ENCODE measurements around the gene PARD3.
"Not testable (repeated sequence)": the region's sequence is repeated elsewhere in the genome, so short reads cannot be mapped to it uniquely, and the experiment has no call there.

PARD3 gene

DNA sequence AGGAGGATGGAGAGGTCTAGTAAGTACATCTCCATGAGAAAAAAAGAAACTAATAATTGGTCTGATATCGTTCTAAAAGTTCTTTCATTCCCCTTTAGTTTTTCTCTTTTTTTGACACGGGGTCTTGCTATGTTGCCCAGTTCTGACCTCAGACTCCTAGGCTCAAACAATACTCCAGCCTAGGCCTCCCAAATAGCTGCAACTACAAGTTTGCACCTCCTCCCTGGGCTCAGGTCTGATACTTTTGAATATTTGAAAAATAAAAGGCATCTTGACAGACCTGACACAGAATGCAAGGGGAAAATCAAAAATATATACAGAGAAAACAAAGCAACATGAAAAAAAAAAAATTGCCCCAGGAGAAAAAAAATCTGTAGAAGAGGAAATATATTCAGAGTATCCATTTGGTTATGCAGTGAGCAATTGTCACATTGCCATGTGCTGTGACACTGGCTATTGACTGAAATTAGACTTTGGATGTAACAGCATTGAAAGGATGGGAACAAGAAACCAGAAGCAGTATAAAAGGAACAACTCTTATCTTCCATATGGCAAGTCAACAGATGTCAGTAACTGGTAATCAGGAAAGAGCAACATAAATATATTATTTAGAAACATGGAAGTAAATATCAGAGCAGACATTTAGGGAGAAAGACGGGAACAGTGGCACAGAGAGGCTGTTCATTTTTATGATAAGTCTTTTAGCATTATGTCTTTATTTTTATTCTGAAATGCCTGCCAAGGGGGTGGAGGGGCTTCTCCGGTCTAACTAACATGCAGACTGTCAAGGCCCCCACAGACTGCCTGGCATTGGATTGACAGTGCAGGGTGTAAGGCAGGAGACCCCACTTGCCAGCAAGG lies 408.4 kb downstream of the PARD3 start:
- DNase-seq = no peak

DNA sequence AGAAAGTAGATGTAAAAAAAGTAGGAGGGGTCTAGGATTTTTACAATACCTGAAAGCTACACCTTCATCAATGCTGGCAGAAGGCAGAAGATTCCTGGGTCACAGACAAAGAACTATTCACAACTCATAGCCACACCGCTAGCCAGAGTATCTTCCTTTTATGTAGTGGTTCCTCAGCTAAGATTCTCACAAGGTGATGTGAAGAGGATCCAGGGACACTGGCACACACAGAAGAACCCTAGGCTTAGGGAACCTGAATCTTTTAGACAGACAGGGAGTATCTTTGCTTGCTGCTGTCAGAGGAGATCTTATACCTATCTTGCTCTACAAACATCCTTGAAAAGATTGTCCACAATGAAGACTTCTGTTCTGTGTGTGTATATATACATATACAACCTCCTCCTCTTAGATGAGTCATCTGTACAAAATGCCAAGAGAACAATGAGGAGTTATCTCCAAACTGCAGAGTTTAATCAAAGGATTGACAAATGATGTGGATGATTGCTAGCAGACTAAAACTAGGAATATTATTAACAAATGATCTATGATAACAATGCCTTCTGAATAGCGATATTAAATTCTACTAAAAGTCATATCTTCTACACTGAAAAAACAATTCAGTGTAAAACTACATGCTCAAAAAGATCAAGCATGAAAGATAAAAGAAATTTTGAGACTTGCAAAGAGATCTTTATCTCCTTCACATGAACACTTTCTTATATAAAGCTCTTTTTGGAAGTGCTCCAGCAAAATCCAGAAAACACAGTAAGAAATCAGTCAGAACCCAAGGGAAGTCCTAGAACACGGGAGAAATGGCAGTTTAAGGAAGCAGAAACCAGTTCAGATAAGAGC lies 409.3 kb downstream of the PARD3 start:
- no peak for DNase-seq

DNA sequence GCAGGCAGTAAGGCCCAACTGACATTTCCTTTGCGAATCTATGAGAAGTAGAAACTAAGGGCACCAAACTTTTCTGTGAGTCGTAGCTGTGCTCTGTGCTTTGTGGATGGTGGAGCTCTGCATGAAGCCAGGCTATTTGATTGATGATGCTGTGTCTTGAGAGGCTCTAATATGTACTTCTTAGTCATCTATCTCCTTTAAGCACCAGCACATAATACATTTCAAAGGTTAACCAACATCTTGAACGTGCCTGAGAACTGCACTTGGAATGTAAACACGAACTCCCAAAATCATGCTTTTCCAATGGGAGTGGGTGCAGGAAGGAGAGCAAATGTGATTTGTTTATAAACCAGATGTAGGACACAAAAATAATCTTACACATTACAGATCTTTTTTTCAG lies 411.6 kb downstream of the PARD3 start:
- DNase-seq = no peak

DNA sequence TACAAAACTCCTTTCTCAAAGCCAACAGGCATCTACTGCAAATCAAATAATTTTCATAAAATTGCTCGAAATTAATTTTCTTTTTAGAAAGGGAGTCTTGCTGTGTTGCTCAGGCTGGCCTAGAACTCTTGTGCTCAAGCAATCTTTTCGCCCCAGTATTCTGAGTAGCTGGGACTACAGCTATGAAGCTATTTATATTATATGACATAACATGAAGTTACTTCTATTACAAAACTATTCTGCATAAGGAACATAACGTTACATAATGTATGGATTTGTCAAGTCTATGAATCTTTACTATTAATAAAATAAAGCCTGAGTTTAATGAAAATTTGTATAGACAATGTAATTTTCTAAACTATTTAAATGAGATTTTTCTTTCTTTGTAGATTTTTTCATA lies 415.0 kb downstream of the PARD3 start:
- no peak for DNase-seq

DNA sequence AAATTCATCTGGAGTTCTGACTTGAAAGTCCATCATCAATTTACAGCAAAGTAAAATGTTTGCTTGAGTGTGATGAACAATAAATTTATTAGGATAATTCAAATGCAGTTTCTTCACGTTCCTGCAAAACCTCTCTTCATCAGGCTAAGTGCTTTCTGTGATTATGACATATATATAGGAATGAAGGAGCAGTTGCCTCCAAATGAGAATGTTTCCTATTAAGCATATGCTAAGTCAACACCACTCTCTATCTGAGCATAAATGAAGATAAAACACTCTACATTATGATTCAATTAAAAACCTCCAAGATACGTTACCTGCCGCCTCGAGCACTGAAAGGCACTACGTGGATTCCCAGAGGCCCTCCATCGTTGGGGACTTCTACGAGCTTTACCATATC lies 416.1 kb downstream of the PARD3 start:
- DNase-seq = no peak

DNA sequence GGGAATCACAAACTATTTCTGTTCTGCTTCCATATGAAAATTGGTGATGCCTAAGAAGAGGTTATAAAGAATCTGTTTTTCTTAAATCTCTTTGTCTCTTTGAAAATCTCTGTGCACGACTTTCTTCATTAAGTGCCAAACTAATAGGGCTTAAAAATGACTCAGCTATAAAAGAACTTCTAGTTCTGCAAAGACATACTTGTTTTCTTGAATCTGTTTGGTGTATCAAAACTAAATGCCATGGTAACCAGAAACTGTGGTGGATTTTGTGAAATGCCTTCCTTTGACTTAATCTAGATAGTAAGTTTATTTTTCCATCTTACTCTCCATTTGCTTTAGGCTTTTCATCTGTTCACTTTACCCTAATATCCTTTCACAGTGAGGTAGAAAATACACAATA lies 417.8 kb downstream of the PARD3 start:
- no peak for DNase-seq

DNA sequence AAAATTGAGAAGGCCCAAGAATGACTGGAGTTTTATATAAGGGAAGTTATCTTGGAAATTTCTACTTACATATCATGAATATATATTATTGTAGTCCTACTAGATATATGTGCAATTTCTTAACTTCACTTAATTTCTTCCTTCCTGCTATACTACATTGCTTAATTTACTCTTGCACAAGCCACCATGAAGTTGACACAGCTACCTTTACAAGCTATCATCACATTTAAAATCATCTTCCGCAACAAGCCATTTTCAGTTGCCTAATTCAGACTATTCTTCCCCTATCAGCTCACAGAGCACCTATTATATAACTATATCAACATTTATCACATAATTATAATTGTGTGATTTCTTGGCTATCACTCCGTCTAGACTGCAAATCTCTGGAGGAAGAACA lies 418.4 kb downstream of the PARD3 start:
- DNase-seq = no peak

DNA sequence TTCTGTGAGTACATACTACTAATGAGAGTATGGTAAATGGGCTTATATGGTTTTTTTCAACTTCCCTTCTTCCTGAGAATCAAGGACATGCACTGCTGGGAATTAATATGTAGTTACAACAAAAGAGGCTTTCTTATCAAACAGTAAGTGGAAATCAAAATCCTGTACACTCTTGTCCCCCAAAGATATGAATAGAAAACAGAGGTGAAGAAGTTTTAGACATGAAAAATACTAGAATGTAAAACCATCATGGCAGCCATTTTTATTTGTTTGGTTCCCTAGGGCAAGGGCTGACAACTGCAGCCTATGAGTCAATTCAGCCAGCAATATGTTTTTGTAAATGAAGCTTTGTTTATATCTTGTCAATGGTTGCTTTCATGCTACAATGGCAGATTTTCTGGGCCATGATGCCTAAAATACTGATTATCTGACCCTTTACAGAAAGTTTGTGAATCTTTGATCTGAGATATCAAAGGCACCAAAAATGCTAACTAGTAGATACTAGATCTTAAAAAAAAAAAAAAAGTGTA lies 422.4 kb downstream of the PARD3 start:
- no peak for DNase-seq

DNA sequence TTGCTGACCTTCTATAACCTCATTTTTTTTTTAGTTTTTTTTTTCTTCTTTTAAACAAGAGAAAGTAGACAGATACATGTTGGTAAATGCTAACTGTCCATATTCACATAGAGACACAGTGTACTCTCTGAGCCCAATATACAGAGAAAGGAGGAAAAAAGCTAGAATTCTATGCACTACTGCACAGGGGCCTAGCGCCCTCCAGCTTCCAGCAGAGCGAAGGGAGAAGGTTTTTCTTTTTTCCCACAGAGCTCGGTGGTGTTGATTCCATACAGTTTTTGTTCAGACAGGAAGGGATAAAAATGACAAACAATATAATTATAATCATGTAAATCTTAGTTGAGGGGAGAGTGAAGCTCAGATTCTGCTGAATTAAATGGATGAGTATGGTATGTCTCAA lies 423.9 kb downstream of the PARD3 start:
- not testable (repeated sequence) for DNase-seq

DNA sequence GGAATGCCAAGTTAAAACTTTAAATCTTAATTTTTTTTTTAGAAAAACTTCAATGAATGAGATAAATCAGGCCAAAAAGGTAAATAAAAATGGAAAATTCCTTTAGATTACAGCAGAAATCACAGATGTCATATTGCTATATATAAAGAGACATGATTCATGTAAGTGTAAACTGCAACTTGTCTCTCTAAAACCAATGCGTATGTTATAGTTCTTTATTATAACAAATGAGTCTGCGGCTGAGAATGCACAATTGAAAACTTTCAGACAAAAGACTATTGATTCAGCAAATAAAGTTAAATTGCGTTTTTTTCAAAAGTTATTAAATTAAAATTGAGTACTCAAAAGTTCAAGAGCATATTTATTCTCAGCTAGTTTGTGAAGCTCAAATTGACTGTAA lies 425.3 kb downstream of the PARD3 start:
- no peak for DNase-seq

DNA sequence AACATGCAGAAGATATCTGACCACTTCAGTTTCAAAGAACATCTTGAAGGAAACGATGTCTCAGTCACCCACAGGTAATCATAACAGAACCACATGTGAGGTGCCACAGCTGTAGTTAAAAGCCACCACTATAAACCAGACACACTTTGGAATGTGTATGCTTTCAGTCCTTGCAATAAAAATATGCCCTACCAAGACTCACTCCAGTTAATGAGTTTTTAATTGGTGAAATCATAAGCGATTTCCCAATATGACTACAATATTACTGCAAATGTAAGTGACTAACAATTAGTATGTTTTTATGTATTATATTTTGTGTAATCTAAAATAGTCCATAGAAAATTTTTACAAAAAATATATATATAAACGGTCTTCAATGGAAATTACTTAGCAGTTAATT lies 428.2 kb downstream of the PARD3 start:
- no peak for DNase-seq

DNA sequence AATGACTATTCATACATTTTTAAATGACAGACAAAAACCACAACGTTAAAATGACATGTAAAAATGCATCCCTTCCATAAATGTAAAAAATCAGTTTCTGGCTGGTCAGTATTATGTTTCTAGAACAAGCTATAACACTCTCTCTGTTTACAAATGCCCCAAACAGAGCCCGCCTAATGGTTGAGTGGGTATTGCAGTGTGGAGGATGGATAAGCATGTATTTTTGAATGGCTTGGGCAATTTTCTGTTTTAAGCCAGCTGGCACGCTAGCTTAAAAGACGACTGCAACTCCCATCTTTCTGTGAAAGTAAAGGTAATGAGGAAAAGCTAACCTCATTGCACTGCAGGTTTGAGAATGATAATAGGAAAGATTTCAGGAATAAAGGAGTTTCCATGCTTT lies 430.7 kb downstream of the PARD3 start:
- DNase-seq = no peak

DNA sequence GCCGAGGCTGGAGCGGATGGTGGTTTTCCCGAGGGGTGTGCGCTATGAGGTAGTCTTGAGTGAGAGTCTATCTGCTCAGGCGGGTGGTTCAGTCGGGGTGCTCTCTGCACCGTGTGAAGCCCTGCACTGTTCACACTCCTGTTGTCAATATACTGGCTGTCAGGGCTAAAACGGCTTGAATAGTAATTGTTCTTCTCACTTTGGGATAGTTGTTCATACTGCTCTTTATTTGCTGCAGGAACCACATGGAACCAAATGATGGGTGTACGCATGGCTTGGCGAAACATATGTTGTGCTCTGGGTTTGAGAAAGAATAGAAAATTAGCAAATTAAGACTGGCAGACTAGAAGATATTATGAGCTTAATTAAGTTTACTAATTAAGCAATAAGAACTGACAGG lies 432.5 kb downstream of the PARD3 start:
- DNase-seq = no peak

DNA sequence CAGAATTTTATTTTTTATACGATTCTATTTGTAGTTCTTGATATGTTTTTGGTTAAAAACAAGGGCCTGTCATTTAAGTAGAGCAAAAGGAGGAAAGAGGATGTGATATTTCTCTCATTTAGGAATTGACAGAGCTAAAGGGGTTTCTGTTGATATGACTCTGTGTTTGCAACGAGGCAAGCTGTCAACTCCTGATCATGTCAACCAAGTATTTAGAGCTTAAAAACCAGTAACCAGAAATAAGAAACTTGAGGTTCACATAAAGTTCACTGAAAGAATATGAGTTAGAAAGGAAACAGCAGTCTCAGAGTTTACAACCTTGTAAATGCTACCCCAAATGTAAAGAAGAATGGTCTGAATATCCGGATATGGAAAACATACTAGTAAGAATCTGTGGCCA lies 434.2 kb downstream of the PARD3 start:
- DNase-seq = no peak

DNA sequence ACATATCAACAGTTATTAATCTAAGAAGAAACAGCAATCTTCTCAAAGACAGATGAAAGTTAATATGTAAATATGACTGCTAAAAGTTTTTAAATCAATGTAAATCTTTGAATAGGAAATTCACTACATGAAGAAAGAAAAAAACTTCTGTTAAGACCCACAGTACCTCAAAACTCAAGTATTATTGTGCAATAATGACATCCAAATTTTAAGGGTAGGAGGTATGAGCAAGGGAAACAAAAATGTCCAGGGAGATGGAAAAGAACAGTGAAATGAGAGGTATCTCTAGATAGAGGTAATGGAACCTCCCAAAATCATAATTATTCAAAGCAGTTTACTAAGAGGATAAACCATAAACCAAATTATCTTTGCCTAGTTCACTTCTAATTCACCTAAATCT lies 436.8 kb downstream of the PARD3 start:
- DNase-seq = no peak

DNA sequence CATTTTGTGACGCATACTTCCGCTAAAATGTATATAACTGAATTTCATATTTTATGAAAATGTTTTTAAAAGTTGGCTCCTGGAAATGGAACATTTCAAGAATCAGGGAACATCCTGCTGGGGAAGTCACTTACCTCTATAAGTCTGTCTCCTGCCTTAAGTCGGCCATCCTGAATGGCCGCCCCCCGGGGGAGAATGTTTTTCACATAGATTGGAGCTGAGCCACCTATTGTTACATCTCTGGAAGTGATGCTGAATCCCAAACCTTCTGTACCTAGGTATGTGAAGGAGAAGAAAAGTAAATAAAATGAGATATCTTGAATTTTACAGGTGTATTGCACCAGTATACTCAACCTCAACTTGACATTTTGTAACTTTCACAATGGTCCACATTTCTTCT lies 437.3 kb downstream of the PARD3 start:
- DNase-seq = no peak

DNA sequence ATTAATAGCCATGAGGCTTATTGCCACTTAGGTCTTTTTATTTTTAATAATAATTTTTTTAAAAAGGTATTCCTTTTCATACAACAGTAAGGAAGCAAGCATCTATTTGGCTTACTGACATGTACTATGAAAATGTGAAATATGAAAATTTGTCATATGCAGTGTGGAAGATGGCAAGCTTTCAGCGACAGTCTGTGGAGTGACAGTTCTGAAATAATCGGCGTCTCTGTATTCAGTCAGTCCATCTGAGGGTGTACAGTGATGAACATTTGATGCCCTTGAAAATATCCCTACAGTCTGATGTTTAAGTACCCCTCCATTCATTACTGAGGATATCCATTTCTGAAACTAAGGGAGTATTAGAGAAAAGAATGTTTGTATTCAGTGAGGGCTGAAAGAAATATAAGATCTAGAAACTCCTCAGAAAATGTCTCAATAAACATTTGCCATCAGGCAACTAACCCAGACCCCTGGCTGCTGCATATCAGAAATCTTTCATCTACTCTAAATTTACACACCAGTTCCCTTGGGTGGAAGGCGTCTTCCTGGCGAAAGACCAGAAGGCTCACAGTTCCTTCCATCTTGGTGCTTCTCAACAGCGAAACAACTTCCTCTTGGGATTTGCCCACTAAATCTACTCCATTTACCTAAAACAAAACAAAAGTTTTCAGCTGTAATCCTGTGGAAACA lies 440.6 kb downstream of the PARD3 start:
- no peak for DNase-seq

DNA sequence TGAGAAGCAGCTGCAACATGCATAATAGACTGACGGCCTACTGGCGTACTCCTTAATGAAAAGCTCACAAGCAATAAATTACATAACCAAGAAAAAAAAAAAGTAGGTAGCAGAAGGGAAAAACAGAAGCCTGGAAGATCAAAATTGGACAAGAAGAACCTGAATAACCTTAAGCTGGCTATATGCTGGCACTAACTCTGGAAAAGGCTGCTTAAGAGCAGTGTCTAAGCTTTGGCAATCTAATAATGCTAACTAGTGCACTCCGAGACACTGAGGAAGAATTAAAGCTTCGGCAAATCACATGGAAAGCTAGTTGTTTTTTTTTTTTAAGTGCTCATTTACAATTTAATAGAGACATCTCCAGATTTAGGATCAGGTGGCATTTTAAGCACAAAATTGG lies 441.9 kb downstream of the PARD3 start:
- no peak for DNase-seq

DNA sequence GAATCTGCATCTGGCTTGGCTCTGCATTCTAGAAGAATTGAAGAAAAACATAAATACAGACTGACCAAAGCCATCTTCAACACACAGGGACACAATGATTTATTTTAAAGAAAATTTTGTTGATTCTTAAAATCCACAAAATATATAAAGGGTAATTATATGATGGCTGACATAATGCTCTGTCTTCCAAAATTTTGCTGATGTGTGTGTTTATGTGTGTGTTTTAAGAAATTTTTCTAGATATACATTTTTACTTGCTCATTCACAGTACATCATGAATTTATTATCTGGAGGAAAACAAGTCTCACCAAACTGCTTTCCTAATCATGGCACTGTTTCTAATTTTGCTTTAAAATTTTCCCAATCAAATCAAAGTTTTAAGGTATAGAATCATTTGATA lies 442.6 kb downstream of the PARD3 start:
- no peak for DNase-seq

DNA sequence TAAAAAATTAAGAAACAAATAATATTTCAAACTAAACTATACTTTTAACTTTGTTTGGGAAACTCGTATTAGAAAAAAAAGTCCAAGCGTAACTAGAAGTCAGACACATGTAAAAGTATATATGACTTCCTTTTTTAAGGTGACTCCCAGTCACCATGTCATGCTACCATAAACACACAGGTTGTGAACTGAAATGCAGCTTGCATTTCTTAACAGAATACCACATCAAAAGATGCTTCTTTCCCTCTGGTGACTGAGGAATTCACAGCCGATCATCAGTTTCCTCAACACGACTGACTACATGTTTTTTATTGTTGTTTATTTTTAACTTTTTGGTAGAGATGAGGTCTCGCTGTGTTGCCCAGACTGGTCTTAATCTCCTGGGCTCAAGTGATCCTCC lies 445.0 kb downstream of the PARD3 start:
- no peak for DNase-seq

DNA sequence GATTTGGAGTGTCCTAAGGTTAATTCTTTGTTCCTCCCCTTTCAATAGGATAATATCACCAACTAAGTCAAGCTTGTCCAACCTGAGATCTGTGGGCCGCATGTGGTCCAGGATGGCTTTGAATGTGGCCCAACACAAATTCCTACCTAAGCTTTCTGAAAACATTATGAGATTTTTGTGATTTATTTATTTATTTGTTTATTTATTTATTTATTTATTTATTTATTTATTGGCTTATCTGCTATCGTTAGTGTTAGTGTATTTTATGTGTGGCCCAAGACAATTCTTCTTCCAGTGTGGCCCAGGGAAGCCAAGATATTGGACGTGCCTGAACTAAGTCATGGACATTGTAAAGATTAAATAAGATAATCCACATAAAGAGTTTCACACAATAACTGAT lies 446.0 kb downstream of the PARD3 start:
- DNase-seq = no peak

DNA sequence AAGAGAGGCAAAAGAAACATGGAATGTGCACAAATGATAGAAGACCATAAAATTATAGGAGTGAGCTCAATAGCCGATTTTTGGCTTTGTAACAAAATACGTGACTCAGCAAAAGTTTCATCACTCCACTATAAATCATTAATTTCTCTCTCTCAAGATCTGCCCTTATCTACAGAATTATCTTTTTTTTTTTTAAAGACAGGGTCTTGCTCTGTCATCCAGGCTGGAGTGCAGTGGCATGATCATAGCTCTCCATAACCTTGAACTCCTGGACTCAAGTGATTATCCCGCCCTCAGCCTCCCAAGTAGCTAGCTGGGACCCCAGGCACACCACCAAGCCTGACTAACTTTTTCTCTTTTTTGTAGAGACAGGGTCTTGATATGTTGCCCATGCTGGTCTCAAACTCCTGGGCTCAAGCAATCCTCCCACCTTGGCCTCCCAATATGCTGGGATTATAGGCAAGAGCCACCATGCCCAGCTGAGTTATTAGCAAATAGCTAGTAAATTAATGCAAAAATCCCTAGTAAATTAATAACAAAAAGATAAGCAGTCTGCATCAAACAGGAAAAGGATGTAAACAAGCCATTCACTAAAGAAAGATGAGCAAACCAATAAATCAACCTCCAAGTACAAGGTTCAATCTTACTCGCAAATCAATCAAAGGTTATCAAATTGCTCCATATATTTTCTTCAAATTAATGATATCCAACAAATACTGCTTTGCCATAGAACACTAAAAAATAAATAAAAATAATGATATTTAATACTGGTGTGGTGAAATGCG lies 450.7 kb downstream of the PARD3 start:
- no peak for DNase-seq

DNA sequence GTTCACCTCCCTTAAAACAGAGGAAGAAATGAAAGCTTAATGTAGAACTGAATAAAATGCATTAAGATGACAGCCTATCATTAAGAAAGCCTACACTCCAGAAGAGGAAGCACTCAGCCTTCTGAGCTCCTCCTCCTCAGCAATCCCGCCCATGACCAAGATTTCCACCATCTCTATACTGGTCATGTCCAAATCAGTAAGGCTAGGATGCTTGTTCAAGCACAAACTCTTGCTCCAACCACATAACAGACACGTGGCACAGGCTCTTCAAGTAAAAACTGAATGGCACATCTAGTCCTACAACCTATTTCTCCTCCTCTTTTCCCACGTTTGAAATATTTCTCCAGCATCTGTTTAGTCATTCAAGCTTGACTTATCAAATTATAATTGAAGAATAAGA lies 454.1 kb downstream of the PARD3 start:
- no peak for DNase-seq

All from activated CD8-positive, alpha-beta memory T cell treated with anti-CD3 and anti-CD28 coated beads for 24 hours (primary cell).